Endothelial cell of umbilical vein (primary cell): ENCODE results near the gene AHNAK2. TPM values are rescaled to one million over a fixed set of nuclear protein-coding genes. Genes with fewer than 3 reads are reported as not detected.

Experiments used
- BruUV-seq: library from RNA; stranded (reverse); fragments of 400-500 nt; replicated peaks from 2 replicates; lab custom pipeline; 2021; lab: Mats Ljungman, UMichigan
- CTCF ChIA-PET: fragments of 300-600, 350-600 bp; sonication (Branson Sonifier 250); formaldehyde crosslinking; loops from one replicate; lab custom pipeline; 2021; ENCODE audit warnings: antibody characterized with exemption, inconsistent platforms; lab: Charles Lee
- POLR2A ChIA-PET: fragments of 300-600, 350-600 bp; sonication (Branson Sonifier 250); formaldehyde crosslinking; loops from one replicate; lab custom pipeline; 2021; ENCODE audit warnings: antibody characterized with exemption, inconsistent platforms; lab: Charles Lee
- DNase-seq: peaks from one replicate; pipeline ENCODE4 v3.0.0-alpha.2; 2011; ENCODE audit warnings: low read depth, low spot score
- FAIRE-seq: peaks from 2 replicates; lab custom pipeline; 2011; peaks lifted over from hg19 to GRCh38; lab: Jason Lieb, UNC
- H2AFZ ChIP-seq: 2 replicates; pipeline ENCODE4 v1.6.0; 2012; ENCODE audit warnings: low read depth, low read length, control low read depth, inconsistent platforms
- H3K27ac ChIP-seq: 2 replicates; pipeline ENCODE4 v1.5.1; 2011; ENCODE audit warnings: low read depth, mild to moderate bottlenecking, control low read depth, low read length, moderate library complexity; ENCODE audit not compliant: insufficient read depth
- H3K27me3 ChIP-seq, 2 experiments: 2 replicates each; pipeline versions ENCODE4 v1.6.0 to v1.6.1; 2011; ENCODE audit warnings: low read length in 2 of 2, mixed read lengths in 1 of 2; ENCODE audit not compliant: control insufficient read depth in 2 of 2, insufficient read depth in 2 of 2
- H3K36me3 ChIP-seq, 2 experiments: 2 replicates in 1 of 2; 3 replicates in 1 of 2; pipeline ENCODE4 v1.5.1; 2011; ENCODE audit warnings: low read length in 2 of 2, mild to moderate bottlenecking in 1 of 2, moderate library complexity in 1 of 2; ENCODE audit not compliant: control insufficient read depth in 2 of 2, insufficient read depth in 2 of 2; ENCODE audit errors: extremely low read depth in 1 of 2
- H3K4me1 ChIP-seq: 3 replicates; pipeline ENCODE4 v1.5.1; 2011; ENCODE audit warnings: mild to moderate bottlenecking, low read length; ENCODE audit not compliant: control insufficient read depth, insufficient read depth; ENCODE audit errors: extremely low read depth
- H3K4me2 ChIP-seq: 2 replicates; pipeline ENCODE4 v1.6.1; 2011; ENCODE audit warnings: low read length, control low read depth, mixed read lengths; ENCODE audit not compliant: insufficient read depth
- H3K4me3 ChIP-seq, 3 experiments: fragments of 200-600 bp in 1 of 3; sonication (generic), shearing (Covaris generic) in 1 of 3; replicated peaks in 1 of 3; 2 replicates each; pipeline ENCODE4 v1.5.1; 2011 to 2016; ENCODE audit warnings: control low read depth in 3 of 3, low read length in 3 of 3, mild to moderate bottlenecking in 2 of 3, inconsistent platforms in 1 of 3, low read depth in 1 of 3, moderate library complexity in 1 of 3; ENCODE audit not compliant: insufficient read depth in 1 of 3
- H3K79me2 ChIP-seq: 2 replicates; pipeline ENCODE4 v1.6.0; 2012; ENCODE audit warnings: low read length, inconsistent platforms; ENCODE audit not compliant: control insufficient read depth, insufficient read depth
- H3K9ac ChIP-seq: replicated peaks from 2 replicates; pipeline ENCODE3; 2011; ENCODE audit warnings: low read length, control low read depth; ENCODE audit not compliant: insufficient read depth; ENCODE audit errors: extremely low read depth
- H3K9me1 ChIP-seq: replicated peaks from 3 replicates; pipeline ENCODE4 v1.6.0; 2011; ENCODE audit warnings: mild to moderate bottlenecking, low read length; ENCODE audit not compliant: control insufficient read depth, insufficient read depth; ENCODE audit errors: extremely low read depth
- H3K9me3 ChIP-seq: replicated peaks from 2 replicates; pipeline ENCODE4 v1.5.1; 2012; ENCODE audit warnings: low read length, inconsistent platforms; ENCODE audit not compliant: control insufficient read depth, insufficient read depth
- H4K20me1 ChIP-seq: replicated peaks from 2 replicates; pipeline ENCODE3; 2011; ENCODE audit warnings: mild to moderate bottlenecking, low read length; ENCODE audit not compliant: control insufficient read depth, insufficient read depth; ENCODE audit errors: extremely low read depth
- CTCF ChIP-seq, 2 donors: IDR thresholded peaks; 1 replicate in 1 of 2; 2 replicates in 1 of 2; pipeline ENCODE4 v1.5.1; 2011; ENCODE audit warnings: low read length in 2 of 2, mild to moderate bottlenecking in 2 of 2, moderate library complexity in 2 of 2, control low read depth in 1 of 2, inconsistent platforms in 1 of 2, low read depth in 1 of 2; ENCODE audit not compliant: insufficient read depth in 1 of 2; ENCODE audit errors: extremely low read depth in 1 of 2
- EZH2 ChIP-seq: IDR thresholded peaks from 2 replicates; pipeline ENCODE4 v1.6.1; 2012; ENCODE audit warnings: borderline replicate concordance, low read depth, mild to moderate bottlenecking, moderate library complexity, low read length, inconsistent platforms; ENCODE audit not compliant: severe bottlenecking
- FOS ChIP-seq: IDR thresholded peaks from 2 replicates; pipeline ENCODE4 v1.6.1; 2011; ENCODE audit warnings: mild to moderate bottlenecking, low read length, moderate library complexity, borderline replicate concordance; ENCODE audit not compliant: insufficient read depth
- GATA2 ChIP-seq: IDR thresholded peaks from 2 replicates; pipeline ENCODE4 v1.7.0; 2011; ENCODE audit warnings: low read depth, mild to moderate bottlenecking, moderate library complexity, mixed read lengths, low read length; ENCODE audit not compliant: insufficient read length, insufficient read depth
- JUN ChIP-seq: IDR thresholded peaks from 2 replicates; pipeline ENCODE4 v1.6.1; 2011; ENCODE audit warnings: borderline replicate concordance, low read depth; ENCODE audit not compliant: insufficient read length, insufficient read depth
- MAX ChIP-seq: IDR thresholded peaks from 2 replicates; pipeline ENCODE4 v1.6.1; 2011; ENCODE audit not compliant: insufficient read depth, insufficient read length
- MYC ChIP-seq: IDR thresholded peaks from one replicate; pipeline ENCODE4 v1.6.1; 2011; ENCODE audit warnings: mild to moderate bottlenecking, low read depth, low read length
- POLR2A ChIP-seq: IDR thresholded peaks from 2 replicates; pipeline ENCODE4 v1.6.1; 2012; ENCODE audit warnings: low read depth, mild to moderate bottlenecking, control low read depth, low read length
- POLR2AphosphoS5 ChIP-seq: IDR thresholded peaks from 2 replicates; pipeline ENCODE4 v1.6.1; 2012; ENCODE audit warnings: low read depth, mild to moderate bottlenecking, control low read depth, low read length, moderate library complexity; ENCODE audit not compliant: insufficient read depth
- dilution Hi-C: fragments of 300-500 bp; cut with MboI; formaldehyde crosslinking; loops from one replicate; pipeline ENCODE4 v1.15.0; 2019; ENCODE audit warnings: low sequenced_read_pairs; ENCODE audit not compliant: extremely low pct_ligation_motif_present
- intact Hi-C: fragments of 100-400 bp; cut with micrococcal nuclease; formaldehyde crosslinking; loops from one replicate; pipeline ENCODE4 v1.10.0; 2022
- polyA plus RNA-seq, 4 experiments: library from polyadenylated mRNA; depleted of rRNA in 3 of 4; stranded (reverse) in 3 of 4; unstranded in 1 of 4; fragments of >200 nt; gene quantifications; 2 replicates each; pipeline versions ENCODE4 v1.2.1 to v1.2.3, GENCODE V29; 2011 to 2012; ENCODE audit warnings: missing spikeins in 1 of 4
- total RNA-seq: library from RNA; stranded (reverse); gene quantifications from 2 replicates; pipeline ENCODE4 v1.2.3, GENCODE V29; 2021

The AHNAK2 gene
- total and polyA plus RNA-seq, 2 donors (not counting 3 experiments of a cell fraction or from before 2014, with no cell fraction given) = 17.7 to 68.7 TPM

- no TSS peak for BruUV-seq
- CTCF ChIA-PET = interaction anchor here (0.8 to 4.7 kb wide), 16 partner anchors 7 to 206 kb away, joined by 3 to 97 read pairs (median 5); partner anchors contain the start of genes CDCA4 and CLBA1
- Histone ChIP-seq H4K20me1 (no peaks in the 10 kb centered on the region), H2AFZ (no peak overlapping the region), H3K4me3 (no peak overlapping the region), H3K27me3 (no peaks in the 10 kb centered on the region), H3K4me2 (no peak overlapping the region), H3K27ac (no peak overlapping the region), H3K9me3 (no peaks in the 10 kb centered on the region), H3K36me3 (no peaks in the 10 kb centered on the region), H3K9ac (no peak overlapping the region), H3K9me1 (no peaks in the 10 kb centered on the region), H3K4me1 (peaks cover 49% of the 10 kb centered on the region), H3K79me2 (peaks cover 5% of the 10 kb centered on the region)
- dilution Hi-C loops (no loop called here), intact Hi-C loops (loop anchor here (5.0 to 10.0 kb wide), 3 partner anchors 192 to 327 kb away; partner anchors contain the start of genes BRF1 and JAG2)
- FAIRE-seq = no peak
- TF ChIP-seq POLR2A (no peak), MYC (no peak), EZH2 (no peak), POLR2AphosphoS5 (no peak), JUN (no peak), CTCF (IDR thresholded peaks at IDR 0.05; ENCODE audit: extremely low read depth in 1 of 2, insufficient read depth in 1 of 2, low read depth in 1 of 2, low read length in 2 of 2) (no peak), FOS (no peak), GATA2 (no peak), MAX (no peak)
- no peak for DNase-seq
- POLR2A ChIA-PET = interaction anchor here (0.6 to 1.2 kb wide), 2 partner anchors 10 to 11 kb away, joined by 3 to 5 read pairs; partner anchors contain the start of gene CLBA1
Measured at GRCh38 chr14:104974665-104975390, 3.3 kb downstream of the AHNAK2 start.
